Vagina (tissue), 2 donors: ENCODE data around the gene CCDC92B. TPM values are rescaled to one million over a fixed set of nuclear protein-coding genes. Genes with fewer than 3 reads are reported as not detected.

Experiments used
- DNase-seq, 2 donors: peaks; one replicate each; pipeline ENCODE4 v3.0.0-alpha.2; 2017; ENCODE audit errors: extremely low spot score in 2 of 2
- H3K27ac ChIP-seq: fragments of 200-600 bp; sonication (generic); one replicate; pipeline ENCODE4 v1.5.1; 2019
- H3K27me3 ChIP-seq: fragments of 200-600 bp; sonication (generic); one replicate; pipeline ENCODE4 v1.5.1; 2019
- H3K36me3 ChIP-seq, 2 donors: fragments of 200-600 bp; sonication (generic); one replicate each; pipeline ENCODE4 v1.5.1; 2017 to 2019
- H3K4me1 ChIP-seq: fragments of 200-600 bp; sonication (generic); one replicate; pipeline ENCODE4 v1.5.1; 2019
- H3K4me3 ChIP-seq, 2 donors: fragments of 200-600 bp; sonication (generic); 1 replicate in 1 of 2; 2 replicates in 1 of 2; pipeline ENCODE4 v1.5.1; 2016 to 2019
- H3K9me3 ChIP-seq: fragments of 200-600 bp; sonication (generic); one replicate; pipeline ENCODE4 v1.5.1; 2019
- CTCF ChIP-seq, 3 experiments: fragments of 450-650 bp in 2 of 3; fragments of 200-600 bp in 1 of 3; sonication (generic) in 1 of 3; IDR thresholded peaks; one replicate each; pipeline ENCODE4 v1.5.1; 2017 to 2019; ENCODE audit warnings: antibody characterized with exemption in 3 of 3, mild to moderate bottlenecking in 2 of 3, moderate library complexity in 2 of 3
- POLR2A ChIP-seq, 2 donors: fragments of 450-650 bp; IDR thresholded peaks; one replicate each; pipeline ENCODE4 v1.6.1; 2017; ENCODE audit warnings: antibody characterized with exemption in 2 of 2, mild to moderate bottlenecking in 2 of 2, moderate library complexity in 2 of 2
- POLR2AphosphoS5 ChIP-seq, 2 donors: sonication (generic); formaldehyde crosslinking; IDR thresholded peaks; one replicate each; pipeline ENCODE4 v1.9.0; 2017; ENCODE audit warnings: antibody characterized with exemption in 2 of 2, mild to moderate bottlenecking in 2 of 2, low read depth in 1 of 2; ENCODE audit not compliant: insufficient read depth in 1 of 2
- intact Hi-C: fragments of 100-400 bp; cut with DNase I; formaldehyde crosslinking; loops from one replicate; pipeline ENCODE4 v1.15.1; 2023
- total RNA-seq: library from RNA; depleted of rRNA; stranded (reverse); fragments of >200 nt; gene quantifications from one replicate; pipeline ENCODE4 v1.2.3, GENCODE V29; 2016

Gene CCDC92B
- total RNA-seq, 1 donor from 2014 or later: 0.25 TPM

DNA sequence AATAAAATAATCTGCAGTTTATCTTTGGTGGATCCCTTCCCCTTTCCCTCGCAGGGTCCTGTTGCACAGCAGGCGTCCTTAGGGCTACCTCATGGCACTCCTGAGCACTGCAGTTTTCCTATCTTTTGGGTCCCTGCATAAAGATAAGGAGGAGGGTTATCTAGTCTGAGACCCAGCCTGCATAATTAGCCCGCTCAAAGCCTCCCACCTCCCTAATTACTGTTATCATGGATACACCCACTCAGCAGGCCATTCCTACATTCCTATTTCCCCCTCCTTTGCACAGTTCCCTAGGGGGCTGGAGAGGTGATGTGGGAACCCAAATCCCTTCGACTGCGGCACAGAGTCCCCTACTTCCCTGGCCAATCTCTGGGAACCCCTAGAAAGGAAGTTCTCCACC, 32.8 kb downstream of the CCDC92B start:
- H3K36me3 ChIP-seq: no peaks in the 10 kb centered on the region
- H3K4me1 ChIP-seq: peaks cover 14% of the 10 kb centered on the region
- no peaks in the 10 kb centered on the region for H3K27me3 ChIP-seq
- TF ChIP-seq CTCF (IDR thresholded peaks at IDR 0.05): no peak
- TF ChIP-seq POLR2A (IDR thresholded peaks at IDR 0.05): no peak
- TF ChIP-seq POLR2AphosphoS5 (IDR thresholded peaks at IDR 0.05; ENCODE audit: insufficient read depth in 1 of 2, low read depth in 1 of 2): no peak
- DNase-seq: no peak
- intact Hi-C loops: no loop called here
- no peaks in the 10 kb centered on the region for H3K9me3 ChIP-seq
- no peak overlapping the region for H3K4me3 ChIP-seq
- no peak overlapping the region for H3K27ac ChIP-seq

DNA sequence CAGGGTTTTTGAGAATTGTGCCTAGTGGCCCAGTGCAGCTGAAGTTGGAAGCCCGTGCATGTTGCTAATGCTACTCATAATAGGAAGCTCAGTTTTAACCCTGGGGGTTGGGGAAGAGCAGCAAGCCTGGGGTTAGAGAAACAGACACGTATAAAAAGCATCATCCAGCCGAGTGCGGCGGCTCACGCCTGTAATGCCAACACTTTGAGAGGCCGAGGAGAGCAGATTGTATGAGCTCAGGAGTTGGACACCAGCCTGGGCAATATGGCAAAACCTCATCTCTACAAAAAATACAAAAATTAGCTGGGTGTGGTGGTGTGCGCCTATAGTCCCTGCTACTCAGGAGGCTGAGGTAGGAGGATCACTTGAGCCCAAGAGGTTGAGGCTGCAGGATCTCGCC, 35.6 kb downstream of the CCDC92B start:
- intact Hi-C loops: no loop called here
- no peak for TF ChIP-seq POLR2A (IDR thresholded peaks at IDR 0.05)
- no peak for TF ChIP-seq POLR2AphosphoS5 (IDR thresholded peaks at IDR 0.05; ENCODE audit: insufficient read depth in 1 of 2, low read depth in 1 of 2)
- TF ChIP-seq CTCF (IDR thresholded peaks at IDR 0.05): no peak
- H3K27me3 ChIP-seq: no peaks in the 10 kb centered on the region
- no peak for DNase-seq
- no peak overlapping the region for H3K27ac ChIP-seq
- no peaks in the 10 kb centered on the region for H3K9me3 ChIP-seq
- H3K4me3 ChIP-seq: no peak overlapping the region
- peaks cover 36% of the 10 kb centered on the region for H3K4me1 ChIP-seq
- H3K36me3 ChIP-seq: no peaks in the 10 kb centered on the region

DNA sequence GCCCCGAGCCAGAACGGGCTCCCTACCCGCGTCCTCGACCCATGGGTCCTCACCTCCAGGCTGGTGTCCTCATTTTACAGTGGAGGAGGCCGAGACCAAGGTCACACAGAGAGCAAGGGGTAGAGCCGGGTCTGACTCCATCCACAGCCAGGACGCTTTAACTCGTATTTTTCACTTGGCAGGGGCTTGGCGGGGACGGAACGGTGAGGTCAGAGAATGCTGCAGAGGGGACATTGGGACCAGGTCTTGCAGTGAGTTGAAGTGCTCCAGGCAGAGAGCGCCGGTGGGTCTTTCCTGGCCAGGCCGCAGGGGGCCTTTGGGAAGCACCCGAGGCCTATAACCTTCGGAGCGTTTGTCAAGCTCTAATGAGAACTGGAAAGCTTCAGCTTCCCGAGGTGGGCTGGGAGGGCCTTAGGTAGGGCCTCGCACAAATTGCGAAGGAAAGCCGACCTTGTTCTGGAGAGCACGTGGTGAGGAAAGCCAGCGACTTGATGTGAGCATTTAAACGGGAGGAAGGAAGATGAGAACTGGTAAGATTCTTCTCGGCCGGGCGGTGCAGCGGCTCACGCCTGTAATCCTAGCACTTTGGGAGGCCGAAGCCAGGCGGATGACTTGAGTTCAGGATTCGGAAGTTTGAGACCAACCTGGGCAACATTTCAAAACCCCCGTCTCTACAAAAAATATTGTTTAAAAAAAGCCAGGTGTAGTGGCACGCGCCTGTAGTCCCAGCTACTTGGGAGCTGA, 37.0 kb downstream of the CCDC92B start:
- no peaks in the 10 kb centered on the region for H3K36me3 ChIP-seq
- intact Hi-C loops: no loop called here
- no peaks in the 10 kb centered on the region for H3K27me3 ChIP-seq
- H3K4me3 ChIP-seq: peak overlapping the region; percentile 77 to 93
- no peaks in the 10 kb centered on the region for H3K9me3 ChIP-seq
- TF ChIP-seq CTCF (IDR thresholded peaks at IDR 0.05): no peak
- TF ChIP-seq POLR2A (IDR thresholded peaks at IDR 0.05): no peak
- no peak for TF ChIP-seq POLR2AphosphoS5 (IDR thresholded peaks at IDR 0.05; ENCODE audit: insufficient read depth in 1 of 2, low read depth in 1 of 2)
- H3K27ac ChIP-seq: peak overlapping the region; percentile 80
- DNase-seq: no peak
- H3K4me1 ChIP-seq: peaks cover 50% of the 10 kb centered on the region

GRCh38 chr17:2711608-2712299, 37.7 kb downstream of the CCDC92B start, which contains the start of gene CLUH:
TSS of gene CLUH (minus strand) at chr17:2711764. CDS start at chr17:2711661, 103 bp downstream.
- DNase-seq: peak in 1 of 2 donors; percentile 98
- no peaks in the 10 kb centered on the region for H3K27me3 ChIP-seq
- intact Hi-C loops: no loop called here
- peaks cover 57% of the 10 kb centered on the region for H3K4me1 ChIP-seq
- peak within 1 kb of the TSS; percentile 77 to 93 for H3K4me3 ChIP-seq
- H3K27ac ChIP-seq: peak within 1 kb of the TSS; percentile 80
- H3K36me3 ChIP-seq: no peaks in the 10 kb centered on the region
- peak; percentile 90 to 93 for TF ChIP-seq POLR2AphosphoS5 (IDR thresholded peaks at IDR 0.05; ENCODE audit: insufficient read depth in 1 of 2, low read depth in 1 of 2)
- TF ChIP-seq POLR2A (IDR thresholded peaks at IDR 0.05): peak in 1 of 2 donors; percentile 58
- TF ChIP-seq CTCF (IDR thresholded peaks at IDR 0.05): no peak
- no peaks in the 10 kb centered on the region for H3K9me3 ChIP-seq
